ENCODE data around the gene ALX3.

ALX3 gene

DNA sequence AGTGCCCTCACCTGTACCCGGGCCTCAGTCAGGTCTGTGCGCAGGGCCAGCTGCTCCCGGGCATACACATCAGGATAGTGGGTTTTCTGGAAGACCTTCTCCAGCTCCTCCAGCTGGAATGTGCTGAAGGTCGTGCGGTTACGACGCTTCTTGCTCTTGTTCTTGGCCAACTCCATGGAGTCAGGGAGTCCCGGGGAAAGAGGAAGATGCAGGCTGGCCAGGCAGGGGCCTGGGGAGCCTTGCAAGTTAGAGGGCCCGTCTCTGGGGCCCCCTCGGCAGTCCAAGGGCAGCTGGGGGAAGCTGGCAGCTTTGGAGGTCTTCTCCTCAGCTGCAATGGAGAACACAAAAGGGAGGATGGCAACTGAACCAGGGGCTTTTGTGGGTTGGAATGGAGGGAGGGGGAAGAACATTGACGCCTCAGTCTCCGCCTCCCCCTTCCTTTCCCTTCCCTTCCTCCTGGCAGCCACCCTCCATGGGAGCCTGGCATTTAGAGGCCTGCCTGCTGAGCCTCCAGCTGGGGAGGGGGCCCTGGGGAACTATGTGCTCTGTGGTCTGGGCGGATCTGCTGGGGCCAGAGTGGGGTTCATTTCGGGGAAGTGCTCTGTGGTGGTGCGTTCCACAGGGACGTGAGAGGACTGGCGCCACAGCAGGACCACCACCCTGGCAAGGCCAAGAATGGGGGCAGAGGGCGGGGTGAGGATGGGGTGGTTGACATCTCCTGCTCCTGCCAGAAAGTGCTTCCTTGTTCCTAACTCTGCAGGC, 5.7 kb downstream of the ALX3 start:
- Histone ChIP-seq H3K36me3 (ENCODE audit: insufficient read depth, low read length) (no peaks in the 10 kb centered on the region), H3K4me1 (ENCODE audit: control insufficient read depth, insufficient read depth, low read length, unreplicated experiment) (no peaks in the 10 kb centered on the region), H2AFZ (ENCODE audit: low read length, unreplicated experiment) (no peak overlapping the region), H3K27me3 (ENCODE audit: insufficient read depth, low read length) (peaks cover 23% of the 10 kb centered on the region), H3K4me3 (ENCODE audit: low read depth, low read length) (no peak overlapping the region), H3K27ac (ENCODE audit: low read depth, low read length) (no peak overlapping the region), H3K79me2 (ENCODE audit: control insufficient read depth, insufficient read depth, low read length, unreplicated experiment) (no peaks in the 10 kb centered on the region)

DNA sequence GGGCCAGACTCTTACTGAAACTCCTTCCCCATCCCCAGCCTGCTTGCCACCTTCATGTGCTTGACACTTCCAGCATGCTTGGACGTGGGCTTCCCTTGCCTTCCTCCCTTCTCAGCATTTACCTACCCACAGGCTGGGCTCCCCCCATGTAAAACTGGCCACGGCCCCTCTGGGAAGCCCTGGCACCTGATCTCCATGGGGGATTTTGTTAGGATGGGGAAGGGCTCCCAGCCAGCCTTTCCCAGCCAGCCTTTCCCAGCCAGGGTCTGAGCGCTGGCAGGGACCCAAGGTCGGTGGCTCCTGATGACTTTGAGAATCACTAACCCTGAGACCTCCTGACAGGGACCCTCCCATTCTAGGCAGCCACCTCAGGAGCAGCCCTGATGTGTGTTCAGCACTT, 6.7 kb downstream of the ALX3 start:
- Histone ChIP-seq H3K36me3 (ENCODE audit: insufficient read depth, low read length) (no peaks in the 10 kb centered on the region), H3K4me1 (ENCODE audit: control insufficient read depth, insufficient read depth, low read length, unreplicated experiment) (no peaks in the 10 kb centered on the region), H3K27ac (ENCODE audit: low read depth, low read length) (no peak overlapping the region), H3K79me2 (ENCODE audit: control insufficient read depth, insufficient read depth, low read length, unreplicated experiment) (no peaks in the 10 kb centered on the region), H2AFZ (ENCODE audit: low read length, unreplicated experiment) (no peak overlapping the region), H3K4me3 (ENCODE audit: low read depth, low read length) (no peak overlapping the region), H3K27me3 (ENCODE audit: insufficient read depth, low read length) (peaks cover 13% of the 10 kb centered on the region)

DNA sequence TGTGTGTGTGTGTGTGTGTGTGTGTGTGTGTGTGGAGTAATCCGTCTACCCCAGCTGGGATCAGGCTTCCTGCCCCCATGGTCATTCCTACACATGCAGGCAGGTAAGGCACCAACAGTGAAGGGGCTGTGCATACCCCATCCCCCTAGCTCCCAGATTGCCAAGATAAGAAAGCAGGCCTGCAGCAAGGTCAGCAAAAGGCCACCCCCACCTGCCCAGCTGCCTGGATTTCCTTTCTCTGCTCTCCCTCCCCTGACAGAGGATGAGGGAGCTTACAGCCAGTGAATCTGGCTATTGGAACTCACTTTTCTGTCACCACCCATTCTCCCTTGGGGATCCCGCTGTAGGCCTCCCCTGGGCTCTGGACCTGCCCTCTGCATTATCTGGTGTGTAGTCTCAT, 7.9 kb downstream of the ALX3 start:
- Histone ChIP-seq H2AFZ (ENCODE audit: low read length, unreplicated experiment) (no peak overlapping the region), H3K79me2 (ENCODE audit: control insufficient read depth, insufficient read depth, low read length, unreplicated experiment) (no peaks in the 10 kb centered on the region), H3K27ac (ENCODE audit: low read depth, low read length) (no peak overlapping the region)

DNA sequence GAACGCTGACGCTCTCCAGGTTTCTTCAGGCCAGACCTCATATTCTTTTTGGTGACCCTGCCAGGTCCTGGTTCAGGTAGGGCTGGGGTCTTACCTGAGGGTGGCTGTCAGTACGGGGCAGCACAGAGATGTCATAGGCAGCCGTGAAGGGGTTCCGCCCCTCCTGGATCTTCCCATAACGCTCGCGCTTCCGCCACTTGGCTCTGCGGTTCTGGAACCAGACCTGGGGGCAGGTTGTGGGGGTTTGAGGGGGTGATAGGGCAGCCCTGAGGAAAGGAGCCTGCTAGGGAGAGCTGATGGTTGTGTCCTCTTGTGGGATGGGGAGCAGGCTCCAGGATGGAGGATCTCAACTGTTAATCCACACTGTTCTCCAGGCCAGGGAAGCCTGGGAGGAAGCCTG, 9.1 kb downstream of the ALX3 start:
- Histone ChIP-seq H3K27ac (ENCODE audit: low read depth, low read length) (no peak overlapping the region), H2AFZ (ENCODE audit: low read length, unreplicated experiment) (no peak overlapping the region), H3K79me2 (ENCODE audit: control insufficient read depth, insufficient read depth, low read length, unreplicated experiment) (no peaks in the 10 kb centered on the region), H3K36me3 (ENCODE audit: insufficient read depth, low read length) (peaks cover 7% of the 10 kb centered on the region; the same call in 1 of the 2 replicates), H3K27me3 (ENCODE audit: insufficient read depth, low read length) (no peaks in the 10 kb centered on the region), H3K4me1 (ENCODE audit: control insufficient read depth, insufficient read depth, low read length, unreplicated experiment) (peaks cover 21% of the 10 kb centered on the region), H3K4me3 (ENCODE audit: low read depth, low read length) (no peak overlapping the region)

More for the DNA sequence above, 7.9 kb downstream of the ALX3 start:
- peaks cover 1% of the 10 kb centered on the region; the same call in 1 of the 2 replicates for H3K36me3 ChIP-seq (ENCODE audit: insufficient read depth, low read length)
- peaks cover 9% of the 10 kb centered on the region for H3K4me1 ChIP-seq (ENCODE audit: control insufficient read depth, insufficient read depth, low read length, unreplicated experiment)
- H3K4me3 ChIP-seq (ENCODE audit: low read depth, low read length), result no peak overlapping the region
- peaks cover 3% of the 10 kb centered on the region; the same call in 1 of the 2 replicates for H3K27me3 ChIP-seq (ENCODE audit: insufficient read depth, low read length)

DNA sequence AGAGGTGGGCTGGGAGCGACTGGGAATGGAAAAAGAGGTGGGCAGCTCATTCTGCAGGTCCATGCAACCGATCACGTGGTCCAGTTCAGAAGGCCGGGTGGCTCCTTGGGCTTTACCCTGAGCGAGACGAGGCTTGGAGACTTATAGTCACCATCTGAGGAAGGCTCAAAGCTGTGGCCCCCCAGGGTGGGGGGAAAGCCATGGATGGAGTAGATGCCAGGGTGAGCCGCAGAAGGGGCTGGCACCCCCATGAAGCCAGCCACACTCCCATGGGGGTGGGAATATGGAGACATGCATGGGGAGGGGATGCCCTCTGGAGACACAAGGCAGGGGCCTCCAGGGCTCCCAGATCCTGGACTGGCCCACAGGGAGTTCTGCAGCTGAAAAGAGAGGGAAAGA, 9.8 kb downstream of the ALX3 start:
- Histone ChIP-seq H3K79me2 (ENCODE audit: control insufficient read depth, insufficient read depth, low read length, unreplicated experiment) (no peaks in the 10 kb centered on the region), H3K4me1 (ENCODE audit: control insufficient read depth, insufficient read depth, low read length, unreplicated experiment) (peaks cover 27% of the 10 kb centered on the region), H3K4me3 (ENCODE audit: low read depth, low read length) (no peak overlapping the region), H3K27ac (ENCODE audit: low read depth, low read length) (no peak overlapping the region), H2AFZ (ENCODE audit: low read length, unreplicated experiment) (no peak overlapping the region), H3K27me3 (ENCODE audit: insufficient read depth, low read length) (no peaks in the 10 kb centered on the region), H3K36me3 (ENCODE audit: insufficient read depth, low read length) (peaks cover 7% of the 10 kb centered on the region; the same call in 1 of the 2 replicates)

DNA sequence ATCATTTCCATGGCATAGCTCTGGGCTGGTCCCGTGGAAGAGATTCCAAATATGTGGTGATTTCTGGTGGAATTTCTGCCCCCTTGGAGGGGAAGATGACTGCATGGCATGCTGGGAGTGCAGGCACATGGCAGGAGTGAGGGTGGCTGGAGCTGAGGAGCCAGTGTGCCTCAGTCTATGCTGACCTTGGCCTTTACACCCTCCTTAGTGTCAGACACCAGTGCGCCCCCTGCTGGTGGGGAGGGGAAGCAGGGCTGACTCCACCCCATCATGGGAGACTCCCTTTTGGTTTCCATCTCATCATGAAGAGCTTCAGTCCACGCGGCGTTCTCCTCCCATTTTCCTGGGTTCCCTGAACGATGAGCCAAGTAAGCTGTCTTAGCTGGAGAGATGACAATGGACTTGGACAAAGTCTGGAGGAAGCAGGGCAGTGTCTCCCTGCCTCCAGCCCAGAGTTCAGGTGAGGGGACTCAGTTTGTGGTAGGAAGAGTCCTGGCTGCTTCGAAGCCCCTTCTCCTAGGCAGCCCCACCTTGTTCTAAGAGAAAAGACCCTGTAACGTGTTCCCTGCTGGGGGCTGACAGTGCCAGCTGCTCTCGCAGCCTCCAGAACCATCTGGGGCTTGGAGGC, 10.3 kb downstream of the ALX3 start:
- Histone ChIP-seq H3K79me2 (ENCODE audit: control insufficient read depth, insufficient read depth, low read length, unreplicated experiment) (no peaks in the 10 kb centered on the region), H3K27me3 (ENCODE audit: insufficient read depth, low read length) (no peaks in the 10 kb centered on the region), H3K27ac (ENCODE audit: low read depth, low read length) (no peak overlapping the region), H3K4me1 (ENCODE audit: control insufficient read depth, insufficient read depth, low read length, unreplicated experiment) (peaks cover 33% of the 10 kb centered on the region), H2AFZ (ENCODE audit: low read length, unreplicated experiment) (no peak overlapping the region), H3K36me3 (ENCODE audit: insufficient read depth, low read length) (peaks cover 7% of the 10 kb centered on the region; the same call in 1 of the 2 replicates), H3K4me3 (ENCODE audit: low read depth, low read length) (no peak overlapping the region)

DNA sequence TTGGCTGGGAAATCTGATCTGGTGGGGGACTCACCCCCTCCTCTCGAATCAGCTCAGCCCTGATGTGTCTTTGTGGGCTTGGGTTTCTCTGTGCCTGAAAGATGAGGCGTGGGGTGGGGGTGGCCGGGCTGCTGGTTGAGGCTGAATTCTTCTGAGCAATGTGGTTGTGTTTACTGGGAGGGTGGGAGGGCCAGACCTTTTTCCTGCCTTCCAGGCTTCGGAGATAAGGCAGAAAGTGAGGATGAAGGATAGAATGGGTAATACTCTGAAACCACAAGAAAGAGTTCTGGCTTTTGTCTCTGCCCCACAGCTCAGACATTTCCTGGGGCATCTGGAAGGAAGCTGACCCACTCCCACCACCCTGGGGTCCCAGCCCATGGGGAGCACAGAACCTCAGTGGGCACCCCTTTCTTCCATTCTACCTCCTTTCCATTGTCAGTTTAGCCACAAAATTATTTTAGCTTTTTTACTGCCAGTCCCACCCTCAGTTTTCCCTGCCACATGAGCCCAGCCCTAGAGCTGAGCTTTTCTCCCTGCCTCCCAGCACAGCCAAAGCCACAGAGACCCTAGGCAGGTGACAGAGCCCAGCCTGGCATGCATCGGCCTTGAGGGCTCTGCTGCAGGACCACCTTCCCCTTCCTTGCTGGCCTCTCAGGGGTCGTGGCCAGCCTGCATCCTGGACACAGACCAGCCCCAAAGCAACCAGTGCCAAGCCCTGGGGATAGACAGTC, 11.2 kb downstream of the ALX3 start:
- Histone ChIP-seq H3K27me3 (ENCODE audit: insufficient read depth, low read length) (no peaks in the 10 kb centered on the region), H3K4me3 (ENCODE audit: low read depth, low read length) (no peak overlapping the region), H3K36me3 (ENCODE audit: insufficient read depth, low read length) (peaks cover 12% of the 10 kb centered on the region; the same call in 1 of the 2 replicates), H3K27ac (ENCODE audit: low read depth, low read length) (no peak overlapping the region), H3K4me1 (ENCODE audit: control insufficient read depth, insufficient read depth, low read length, unreplicated experiment) (peaks cover 41% of the 10 kb centered on the region), H3K79me2 (ENCODE audit: control insufficient read depth, insufficient read depth, low read length, unreplicated experiment) (no peaks in the 10 kb centered on the region), H2AFZ (ENCODE audit: low read length, unreplicated experiment) (no peak overlapping the region)

DNA sequence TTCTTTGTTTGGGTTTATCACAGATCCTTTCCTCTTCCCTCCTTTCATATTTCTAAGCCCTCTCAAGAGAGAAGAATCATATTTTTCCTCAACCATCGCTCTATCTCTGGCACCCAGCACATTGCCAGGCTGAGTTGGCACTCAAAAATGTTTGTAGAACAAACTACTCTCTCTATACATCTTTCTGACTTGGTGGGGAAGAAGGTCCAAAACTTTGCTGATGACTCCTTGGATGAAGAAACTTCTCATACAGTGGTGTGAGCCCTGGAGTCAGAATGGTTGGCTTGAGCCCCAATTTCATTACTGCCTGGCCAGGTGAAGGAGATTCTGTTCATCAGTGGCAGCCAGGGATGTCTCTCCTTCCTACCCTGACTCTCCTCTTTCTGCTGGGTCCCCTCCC, 11.9 kb downstream of the ALX3 start:
- Histone ChIP-seq H3K4me3 (ENCODE audit: low read depth, low read length) (no peak overlapping the region), H3K4me1 (ENCODE audit: control insufficient read depth, insufficient read depth, low read length, unreplicated experiment) (peaks cover 44% of the 10 kb centered on the region), H3K27me3 (ENCODE audit: insufficient read depth, low read length) (no peaks in the 10 kb centered on the region), H2AFZ (ENCODE audit: low read length, unreplicated experiment) (no peak overlapping the region), H3K79me2 (ENCODE audit: control insufficient read depth, insufficient read depth, low read length, unreplicated experiment) (no peaks in the 10 kb centered on the region), H3K36me3 (ENCODE audit: insufficient read depth, low read length) (peaks cover 14% of the 10 kb centered on the region; the same call in 1 of the 2 replicates), H3K27ac (ENCODE audit: low read depth, low read length) (no peak overlapping the region)

DNA sequence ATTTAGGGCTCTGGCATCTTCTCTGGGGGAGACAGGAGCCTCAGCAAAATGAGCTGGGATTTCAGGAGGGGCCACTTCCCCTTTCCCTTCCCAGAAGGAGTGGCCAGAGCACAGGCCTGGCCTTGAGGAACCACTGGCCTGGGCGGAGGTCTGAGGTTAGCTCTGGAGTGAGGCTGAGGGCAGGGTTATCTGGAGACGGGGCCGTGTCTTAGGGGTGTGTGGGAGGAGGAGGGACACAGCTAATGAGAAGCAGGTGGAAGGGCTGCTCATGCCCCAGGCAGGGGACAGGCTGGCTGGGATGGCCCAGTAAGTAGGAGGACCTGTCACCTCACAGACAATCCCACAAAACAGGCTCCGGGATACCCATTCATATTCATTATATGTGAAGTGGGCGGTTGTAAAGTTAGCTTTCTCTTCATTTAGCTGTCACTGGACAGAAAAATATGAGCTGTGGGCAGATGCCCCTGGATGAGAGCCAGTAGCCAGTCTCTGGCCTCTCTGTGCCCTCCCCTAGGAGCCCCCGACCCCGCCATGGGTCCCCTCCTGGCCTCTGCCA, 12.4 kb downstream of the ALX3 start:
- no peak overlapping the region for H3K4me3 ChIP-seq (ENCODE audit: low read depth, low read length)
- H3K27ac ChIP-seq (ENCODE audit: low read depth, low read length), result no peak overlapping the region
- H2AFZ ChIP-seq (ENCODE audit: low read length, unreplicated experiment), result no peak overlapping the region
- no peaks in the 10 kb centered on the region for H3K27me3 ChIP-seq (ENCODE audit: insufficient read depth, low read length)
- peaks cover 17% of the 10 kb centered on the region; the same call in 1 of the 2 replicates for H3K36me3 ChIP-seq (ENCODE audit: insufficient read depth, low read length)
- H3K4me1 ChIP-seq (ENCODE audit: control insufficient read depth, insufficient read depth, low read length, unreplicated experiment), result peaks cover 44% of the 10 kb centered on the region
- no peaks in the 10 kb centered on the region for H3K79me2 ChIP-seq (ENCODE audit: control insufficient read depth, insufficient read depth, low read length, unreplicated experiment)

DNA sequence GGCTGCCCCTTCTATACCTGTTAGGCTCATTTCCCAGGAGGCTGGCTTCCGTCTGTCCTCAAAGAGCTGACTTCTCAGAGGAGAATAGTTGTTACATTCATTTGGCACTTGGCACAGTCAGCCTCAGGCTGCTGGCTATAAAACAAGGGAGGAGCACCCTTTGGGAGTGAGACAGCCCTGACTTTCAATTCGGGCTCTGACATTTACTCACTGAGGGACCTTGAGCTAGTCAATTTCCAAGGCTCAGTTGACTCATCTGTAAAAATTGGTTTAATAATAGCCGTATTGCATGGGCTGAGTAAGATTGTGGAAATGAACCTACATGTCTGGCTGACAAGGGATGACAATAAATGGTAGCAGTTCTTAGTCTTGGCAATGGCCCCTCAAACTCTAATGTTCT, 13.7 kb downstream of the ALX3 start:
- Histone ChIP-seq H3K4me1 (ENCODE audit: control insufficient read depth, insufficient read depth, low read length, unreplicated experiment) (peaks cover 44% of the 10 kb centered on the region), H3K27me3 (ENCODE audit: insufficient read depth, low read length) (no peaks in the 10 kb centered on the region), H3K36me3 (ENCODE audit: insufficient read depth, low read length) (peaks cover 17% of the 10 kb centered on the region; the same call in 1 of the 2 replicates), H3K27ac (ENCODE audit: low read depth, low read length) (peak overlapping the region; percentile 66), H3K79me2 (ENCODE audit: control insufficient read depth, insufficient read depth, low read length, unreplicated experiment) (no peaks in the 10 kb centered on the region), H3K4me3 (ENCODE audit: low read depth, low read length) (0 out of 2 replicates have a peak overlapping the region, but pooled peaks have one; percentile 26), H2AFZ (ENCODE audit: low read length, unreplicated experiment) (no peak overlapping the region)

Measured in ACC112 (cell line).